Spleen (tissue), 7 donors: ENCODE results near the gene NHLH1.

ENCODE experiments used
- CTCF ChIP-seq, 11 experiments: fragments of 200-600 bp in 7 of 11; fragments of 450-650 bp in 4 of 11; sonication (generic) in 4 of 11; IDR thresholded peaks in 8 of 11; conservative IDR thresholded peaks in 3 of 11; 1 replicate in 7 of 11; 2 replicates in 4 of 11; pipeline versions ENCODE4 v1.4.0 to v1.8.0; 2016 to 2021; ENCODE audit warnings: antibody characterized with exemption in 11 of 11, inconsistent platforms in 4 of 11, mild to moderate bottlenecking in 1 of 11
- POLR2A ChIP-seq, 3 donors: fragments of 450-650 bp; IDR thresholded peaks; one replicate each; pipeline ENCODE4 v1.5.1; 2017; ENCODE audit warnings: antibody characterized with exemption in 3 of 3, mild to moderate bottlenecking in 1 of 3
- POLR2AphosphoS5 ChIP-seq, 3 donors: sonication (generic); formaldehyde crosslinking; IDR thresholded peaks; one replicate each; pipeline ENCODE4 v1.5.1; 2017; ENCODE audit warnings: antibody characterized with exemption in 3 of 3
- donor health status: DM: no; HTN: no; CAD: no; lungs with moderate emphysema.
- donor health status: DM: no; HTN: no; CAD: no.
- donor health status: DM: no; HTN: no; CAD: no.

- no peak for TF ChIP-seq CTCF (IDR thresholded peaks at IDR 0.05 in 8 of 11, conservative IDR thresholded peaks at IDR 0.05 in 3 of 11)
- TF ChIP-seq POLR2AphosphoS5 (IDR thresholded peaks at IDR 0.05): no peak
- no peak for TF ChIP-seq POLR2A (IDR thresholded peaks at IDR 0.05)
Measured at GRCh38 chr1:160328184-160328583, 38.7 kb upstream of the NHLH1 start.
